GM12878 (cell line): ENCODE results near the gene PKMYT1. TPM values are rescaled to one million over a fixed set of nuclear protein-coding genes. Genes with fewer than 3 reads are reported as not detected.
"Not testable (repeated sequence)": the region's sequence is repeated elsewhere in the genome, so short reads cannot be mapped to it uniquely, and the experiment has no call there.

ENCODE experiments used
- ATAC-seq: fragments of 200-7000 bp; cut with Tn5 transposase; 3 replicates; pipeline ENCODE4 v1.9.1; 2020; ENCODE audit warnings: mild to moderate bottlenecking, moderate library complexity
- BruUV-seq: library from RNA; stranded (reverse); fragments of 400-500 nt; replicated peaks from 2 replicates; lab custom pipeline; 2021; lab: Mats Ljungman, UMichigan
- CTCF ChIA-PET: fragments of 300-600 bp; sonication (Branson Sonifier 250); formaldehyde crosslinking; extraction: SDS; loops from one replicate; lab custom pipeline; 2021; ENCODE audit warnings: inconsistent platforms; lab: Yijun Ruan, JAX
- POLR2A ChIA-PET: fragments of 350-600 bp; formaldehyde crosslinking; extraction: SDS; loops from one replicate; lab custom pipeline; 2021; ENCODE audit warnings: inconsistent platforms; lab: Charles Lee
- RAD21 ChIA-PET: fragments of 300-600 bp; sonication (Branson Sonifier 250); formaldehyde crosslinking; loops from one replicate; lab custom pipeline; 2023; ENCODE audit warnings: antibody characterized with exemption; ENCODE audit not compliant: unreplicated experiment; lab: Charles Lee
- SMC1A ChIA-PET: fragments of 300-600 bp; sonication (Branson Sonifier 250); formaldehyde crosslinking; loops from one replicate; lab custom pipeline; 2023; ENCODE audit not compliant: unreplicated experiment, uncharacterized antibody; lab: Charles Lee
- DNase-seq: peaks from one replicate; pipeline ENCODE4 v3.0.0-alpha.2; 2011; ENCODE audit warnings: low read depth, low spot score
- FAIRE-seq: peaks from 3 replicates; lab custom pipeline; 2011; peaks lifted over from hg19 to GRCh38; lab: Jason Lieb, UNC
- H2AFZ ChIP-seq: 2 replicates; pipeline ENCODE4 v1.6.0; 2011; ENCODE audit warnings: low read depth, low read length, control low read depth; ENCODE audit not compliant: control insufficient read depth
- H3K27ac ChIP-seq: 2 replicates; pipeline ENCODE4 v1.5.1; 2011; ENCODE audit warnings: control low read depth; ENCODE audit not compliant: control insufficient read depth, insufficient read depth
- H3K27me3 ChIP-seq, 2 experiments: replicated peaks in 1 of 2; 2 replicates each; pipeline versions ENCODE4 v1.6.0 to v1.6.1; 2011; ENCODE audit warnings: low read length in 1 of 2; ENCODE audit not compliant: control insufficient read depth in 2 of 2, insufficient read depth in 2 of 2
- H3K36me3 ChIP-seq, 2 experiments: 2 replicates each; pipeline ENCODE4 v1.5.1; 2011; ENCODE audit warnings: low read length in 1 of 2; ENCODE audit not compliant: control insufficient read depth in 2 of 2, insufficient read depth in 2 of 2
- H3K4me1 ChIP-seq: 2 replicates; pipeline ENCODE4 v1.6.1; 2011; ENCODE audit warnings: mild to moderate bottlenecking, low read length, moderate library complexity, mixed read lengths; ENCODE audit not compliant: control insufficient read depth, insufficient read depth
- H3K4me2 ChIP-seq: 2 replicates; pipeline ENCODE4 v1.6.0; 2011; ENCODE audit warnings: control low read depth; ENCODE audit not compliant: control insufficient read depth, insufficient read depth
- H3K4me3 ChIP-seq: fragments of 200-600 bp; sonication (generic); 2 replicates; pipeline ENCODE4 v1.5.1; 2016
- H3K79me2 ChIP-seq: 2 replicates; pipeline ENCODE4 v1.6.0; 2011; ENCODE audit warnings: low read length; ENCODE audit not compliant: control insufficient read depth, insufficient read depth
- H3K9ac ChIP-seq: 2 replicates; pipeline ENCODE4 v1.8.0; 2011; ENCODE audit warnings: low read length, control low read depth, mixed read lengths; ENCODE audit not compliant: control insufficient read depth, insufficient read depth
- H3K9me3 ChIP-seq: replicated peaks from 3 replicates; pipeline ENCODE4 v1.5.1; 2011; ENCODE audit warnings: mild to moderate bottlenecking, low read length; ENCODE audit not compliant: control insufficient read depth, insufficient read depth
- H4K20me1 ChIP-seq: 2 replicates; pipeline ENCODE4 v1.6.0; 2011; ENCODE audit not compliant: control insufficient read depth, insufficient read depth
- EED ChIP-seq: sonication (generic); IDR thresholded peaks from 2 replicates; pipeline ENCODE4 v1.6.1; 2016; ENCODE audit warnings: antibody characterized with exemption, low read depth
- FOS ChIP-seq: IDR thresholded peaks from 3 replicates; pipeline ENCODE4 v1.6.1; 2011; ENCODE audit warnings: borderline replicate concordance; ENCODE audit not compliant: insufficient read length; ENCODE audit errors: extremely low read depth
- KLF5 ChIP-seq: fragments of 450-650 bp; IDR thresholded peaks from 2 replicates; pipeline ENCODE4 v1.6.1; 2014; ENCODE audit warnings: mild to moderate bottlenecking; ENCODE audit not compliant: partially characterized antibody
- MEF2A ChIP-seq: IDR thresholded peaks from 2 replicates; pipeline ENCODE4 v1.6.1; 2011; ENCODE audit warnings: low read depth, mild to moderate bottlenecking, low read length, moderate library complexity; ENCODE audit not compliant: insufficient read depth
- POLR2A ChIP-seq: IDR thresholded peaks from 2 replicates; pipeline ENCODE4 v1.6.1; 2011; ENCODE audit warnings: low read depth, mild to moderate bottlenecking, low read length
- TBL1XR1 ChIP-seq: IDR thresholded peaks from 2 replicates; pipeline ENCODE4 v1.6.1; 2012; ENCODE audit warnings: low read depth, low read length, improper control_type of control experiment
- ZBTB11 ChIP-seq: fragments of 450-650 bp; formaldehyde crosslinking; IDR thresholded peaks from 2 replicates; pipeline ENCODE4 v1.5.0; 2022; ENCODE audit warnings: mild to moderate bottlenecking, missing genetic modification characterization
- ZBTB40 ChIP-seq: fragments of 450-650 bp; IDR thresholded peaks from 2 replicates; pipeline ENCODE4 v1.6.1; 2016; ENCODE audit warnings: mild to moderate bottlenecking, moderate library complexity, borderline replicate concordance
- ZNF24 ChIP-seq: fragments of 450-650 bp; IDR thresholded peaks from 2 replicates; pipeline ENCODE4 v1.6.1; 2017; ENCODE audit warnings: antibody characterized with exemption, mild to moderate bottlenecking
- WGBS: methylation state at CpG from one replicate; pipeline ENCODE4 v1.1.6; 2016; ENCODE audit warnings: low lambda C conversion rate; ENCODE audit not compliant: insufficient replicate concordance, insufficient coverage; ENCODE audit errors: missing lambda C conversion rate; 5-methylcytosine and 5-hydroxymethylcytosine counted together
- in situ Hi-C: fragments of 300-500 bp; cut with MboI; formaldehyde crosslinking; loops from 9 replicates; pipeline ENCODE4 v1.14.3; 2018; ENCODE audit warnings: mixed read lengths
- intact Hi-C: fragments of 100-400 bp; cut with micrococcal nuclease; formaldehyde crosslinking; loops from one replicate; pipeline ENCODE4 v1.14.2; 2022; ENCODE audit not compliant: unreplicated experiment
- polyA plus RNA-seq, 11 experiments: library from polyadenylated mRNA; depleted of rRNA in 4 of 11; unstranded in 6 of 11; stranded (reverse) in 5 of 11; fragments of >200 nt; fragmentation: Nextera tagmentation in 4 of 11; fragmentation: Illumina TruSeq in 1 of 11; extraction: Ambion mirVana in 4 of 11; extraction: Trizol in 1 of 11; gene quantifications; 1 replicate in 1 of 11; 2 replicates in 10 of 11; pipeline versions ENCODE4 v1.2.1 to v1.2.3, GENCODE V29; 2011 to 2016; ENCODE audit warnings: inconsistent platforms in 2 of 11, missing spikeins in 2 of 11, low read depth in 1 of 11
- total RNA-seq, 4 experiments: library from RNA; depleted of rRNA in 3 of 4; stranded (reverse); fragments of >200 nt in 3 of 4; fragmentation: Illumina TruSeq in 1 of 4; extraction: Trizol in 1 of 4; gene quantifications; 2 replicates each; pipeline versions ENCODE4 v1.2.1 to v1.2.3, GENCODE V29; 2013 to 2021
- TF ChIP-seq, protein P1 (sequence below): IDR thresholded peaks from 2 replicates; pipeline ENCODE4 v1.6.1; 2011; ENCODE audit warnings: low read depth, low read length, improper control_type of control experiment, borderline replicate concordance

PKMYT1 gene
- total and polyA plus RNA-seq, 10 of the 15 experiments (the other 5 are each of a cell fraction or from before 2014, with no cell fraction given): 4.6 to 101 (median 29.9) TPM

DNA sequence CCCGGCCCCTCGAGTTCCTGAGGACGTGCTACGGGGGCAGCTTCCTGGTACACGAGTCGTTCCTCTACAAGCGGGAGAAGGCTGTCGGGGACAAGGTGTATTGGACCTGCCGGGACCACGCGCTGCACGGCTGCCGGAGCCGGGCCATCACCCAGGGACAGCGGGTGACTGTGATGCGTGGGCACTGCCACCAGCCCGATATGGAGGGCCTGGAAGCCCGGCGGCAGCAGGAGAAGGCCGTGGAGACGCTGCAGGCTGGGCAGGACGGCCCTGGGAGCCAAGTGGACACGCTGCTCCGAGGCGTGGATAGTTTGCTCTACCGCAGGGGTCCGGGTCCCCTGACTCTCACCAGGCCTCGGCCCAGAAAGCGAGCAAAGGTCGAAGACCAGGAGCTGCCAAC lies 47.1 kb downstream of the PKMYT1 start (continued):
- TF ChIP-seq MEF2A (no peak), ZNF24 (no peak), FOS (no peak), ZBTB40 (no peak), POLR2A (no peak), KLF5 (no peak), EED (no peak), ZBTB11 (no peak), TBL1XR1 (no peak)
- TF ChIP-seq, protein P1, sequence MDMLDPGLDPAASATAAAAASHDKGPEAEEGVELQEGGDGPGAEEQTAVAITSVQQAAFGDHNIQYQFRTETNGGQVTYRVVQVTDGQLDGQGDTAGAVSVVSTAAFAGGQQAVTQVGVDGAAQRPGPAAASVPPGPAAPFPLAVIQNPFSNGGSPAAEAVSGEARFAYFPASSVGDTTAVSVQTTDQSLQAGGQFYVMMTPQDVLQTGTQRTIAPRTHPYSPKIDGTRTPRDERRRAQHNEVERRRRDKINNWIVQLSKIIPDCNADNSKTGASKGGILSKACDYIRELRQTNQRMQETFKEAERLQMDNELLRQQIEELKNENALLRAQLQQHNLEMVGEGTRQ: no peak

GRCh38 chr16:2931231-2931914 lies 48.9 kb downstream of the PKMYT1 start:
- ATAC-seq, intact Hi-C loops, H3K4me1 ChIP-seq, H2AFZ ChIP-seq, H3K27me3 ChIP-seq, DNase-seq, H3K4me2 ChIP-seq, H4K20me1 ChIP-seq, H3K36me3 ChIP-seq, H3K79me2 ChIP-seq, H3K27ac ChIP-seq, CTCF ChIA-PET, FAIRE-seq, H3K4me3 ChIP-seq, H3K9ac ChIP-seq, H3K9me3 ChIP-seq, in situ Hi-C loops, BruUV-seq: not testable (repeated sequence)
- SMC1A ChIA-PET: interaction anchor here (0.6 kb wide), 1 partner anchor 54 kb away, joined by 3 read pairs; no protein-coding TSS in a partner anchor
- RAD21 ChIA-PET: interaction anchor here (0.6 kb wide), 1 partner anchor 12 kb away, joined by 3 read pairs; no protein-coding TSS in a partner anchor
- POLR2A ChIA-PET: interaction anchor here (0.7 kb wide), 1 partner anchor 343 kb away, joined by 6 read pairs; no protein-coding TSS in a partner anchor
- WGBS: 92% methylated on average over 11 of the region's 13 CpGs
